Esophagus squamous epithelium (tissue), 4 donors: Measurements from ENCODE around the gene HBD.

Experiments used
- CTCF ChIP-seq, 6 experiments: fragments of 450-650 bp in 4 of 6; fragments of 200-600 bp in 2 of 6; sonication (generic) in 2 of 6; IDR thresholded peaks; one replicate each; pipeline ENCODE4 v1.5.1; 2016 to 2019; ENCODE audit warnings: antibody characterized with exemption in 6 of 6, mild to moderate bottlenecking in 4 of 6, moderate library complexity in 4 of 6
- POLR2A ChIP-seq, 4 donors: fragments of 450-650 bp; IDR thresholded peaks; one replicate each; pipeline ENCODE4 v1.6.1; 2017; ENCODE audit warnings: antibody characterized with exemption in 4 of 4, mild to moderate bottlenecking in 4 of 4, moderate library complexity in 3 of 4

GRCh38 chr11:5272395-5273017 is 38.2 kb upstream of the HBD start:
- TF ChIP-seq CTCF (IDR thresholded peaks at IDR 0.05) (no peak), POLR2A (IDR thresholded peaks at IDR 0.05) (no peak)
